Suprapubic skin (tissue), 4 donors: ENCODE measurements around the gene SLC29A1. TPM values are rescaled to one million over a fixed set of nuclear protein-coding genes. Genes with fewer than 3 reads are reported as not detected.
A peak's percentile ranks its signal among the peaks of the same experiment; 100 is the strongest.

Experiments
- DNase-seq, 2 donors: peaks; one replicate each; pipeline ENCODE4 v3.0.0-alpha.2; 2019; ENCODE audit warnings: low spot score in 2 of 2
- H3K27ac ChIP-seq: fragments of 200-600 bp; sonication (generic); one replicate; pipeline ENCODE4 v1.5.1; 2019
- H3K27me3 ChIP-seq: fragments of 200-600 bp; sonication (generic); one replicate; pipeline ENCODE4 v1.5.1; 2019
- H3K36me3 ChIP-seq: fragments of 200-600 bp; sonication (generic); one replicate; pipeline ENCODE4 v1.5.1; 2019
- H3K4me1 ChIP-seq: fragments of 200-600 bp; sonication (generic); one replicate; pipeline ENCODE4 v1.5.1; 2019
- H3K4me3 ChIP-seq: fragments of 200-600 bp; sonication (generic); one replicate; pipeline ENCODE4 v1.5.1; 2019; ENCODE audit warnings: mild to moderate bottlenecking
- H3K9me3 ChIP-seq: fragments of 200-600 bp; sonication (generic); one replicate; pipeline ENCODE4 v1.5.1; 2019
- EP300 ChIP-seq: sonication (generic); formaldehyde crosslinking; IDR thresholded peaks from one replicate; pipeline ENCODE4 v1.6.1; 2017; ENCODE audit warnings: antibody characterized with exemption
- POLR2A ChIP-seq, 2 donors: fragments of 450-650 bp; IDR thresholded peaks; one replicate each; pipeline ENCODE4 v1.6.1; 2017; ENCODE audit warnings: antibody characterized with exemption in 2 of 2, mild to moderate bottlenecking in 2 of 2, moderate library complexity in 2 of 2
- POLR2AphosphoS5 ChIP-seq, 3 donors: sonication (generic); formaldehyde crosslinking; IDR thresholded peaks; one replicate each; pipeline ENCODE4 v1.6.1; 2017; ENCODE audit warnings: antibody characterized with exemption in 3 of 3
- WGBS: methylation state at CpG from one replicate; pipeline ENCODE4 v1.1.5; 2018; 5-methylcytosine and 5-hydroxymethylcytosine counted together
- total RNA-seq, 4 donors: library from RNA; depleted of rRNA; stranded (reverse); fragments of >200 nt; gene quantifications; one replicate each; pipeline ENCODE4 v1.1.0, GENCODE V29; 2016
- TF ChIP-seq, protein P1 (sequence below), 2 donors: fragments of 200-600 bp in 1 of 2; fragments of 450-650 bp in 1 of 2; sonication (generic) in 1 of 2; IDR thresholded peaks; one replicate each; pipeline ENCODE4 v1.5.1; 2016 to 2019; ENCODE audit warnings: antibody characterized with exemption in 2 of 2, mild to moderate bottlenecking in 1 of 2, moderate library complexity in 1 of 2

The SLC29A1 gene
- total RNA-seq, 4 donors from 2014 or later: 61.7 to 133 (median 75.3) TPM

DNA sequence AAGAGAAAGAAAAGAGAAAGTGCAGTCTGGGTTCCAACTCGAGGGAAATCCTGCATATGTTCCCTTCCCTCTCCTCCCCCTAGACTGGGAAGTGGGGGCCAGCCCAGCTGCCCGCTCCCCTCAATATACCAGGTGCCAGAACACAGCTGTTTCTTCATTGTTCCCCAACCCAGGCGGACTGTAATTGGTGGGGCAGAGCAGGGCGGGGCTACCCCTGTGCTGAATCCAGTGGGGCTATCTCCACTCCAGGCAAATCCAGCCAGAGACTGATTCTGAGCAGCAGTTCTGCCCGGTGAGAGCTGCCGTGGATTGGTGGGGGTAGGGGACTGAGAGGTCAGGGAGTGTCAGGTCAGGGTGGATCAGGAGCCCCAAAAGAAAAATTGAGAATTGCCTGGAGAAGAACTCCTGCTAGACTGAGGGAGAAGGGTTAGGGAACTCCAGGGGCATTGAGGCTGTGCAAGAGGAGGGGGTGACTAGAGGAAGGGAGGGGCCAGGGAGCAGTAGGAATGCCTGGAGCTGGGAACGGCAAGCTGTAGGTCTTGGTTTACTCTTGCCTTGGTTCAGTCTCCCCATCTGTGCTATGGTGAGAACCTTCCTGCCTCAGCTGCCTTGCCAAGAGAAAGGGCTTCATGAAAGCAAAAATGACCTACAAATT lies 6.6 kb upstream of the SLC29A1 start, which contains the start of gene MYMX:
Gene MYMX (plus strand): TSS at position 250 of the 655 bp plus-strand sequence. CDS start 546 bp downstream, outside the sequence.
- peak in 1 of 2 donors; percentile 67 for DNase-seq
- Histone ChIP-seq H3K27ac (peak within 1 kb of the TSS; percentile 43), H3K9me3 (no peaks in the 10 kb centered on the region), H3K4me1 (peaks cover 52% of the 10 kb centered on the region), H3K4me3 (no peak within 1 kb of the TSS), H3K27me3 (no peaks in the 10 kb centered on the region), H3K36me3 (no peaks in the 10 kb centered on the region)
- 29% methylated on average over 7 of the region's 7 CpGs for WGBS
- TF ChIP-seq, protein P1, sequence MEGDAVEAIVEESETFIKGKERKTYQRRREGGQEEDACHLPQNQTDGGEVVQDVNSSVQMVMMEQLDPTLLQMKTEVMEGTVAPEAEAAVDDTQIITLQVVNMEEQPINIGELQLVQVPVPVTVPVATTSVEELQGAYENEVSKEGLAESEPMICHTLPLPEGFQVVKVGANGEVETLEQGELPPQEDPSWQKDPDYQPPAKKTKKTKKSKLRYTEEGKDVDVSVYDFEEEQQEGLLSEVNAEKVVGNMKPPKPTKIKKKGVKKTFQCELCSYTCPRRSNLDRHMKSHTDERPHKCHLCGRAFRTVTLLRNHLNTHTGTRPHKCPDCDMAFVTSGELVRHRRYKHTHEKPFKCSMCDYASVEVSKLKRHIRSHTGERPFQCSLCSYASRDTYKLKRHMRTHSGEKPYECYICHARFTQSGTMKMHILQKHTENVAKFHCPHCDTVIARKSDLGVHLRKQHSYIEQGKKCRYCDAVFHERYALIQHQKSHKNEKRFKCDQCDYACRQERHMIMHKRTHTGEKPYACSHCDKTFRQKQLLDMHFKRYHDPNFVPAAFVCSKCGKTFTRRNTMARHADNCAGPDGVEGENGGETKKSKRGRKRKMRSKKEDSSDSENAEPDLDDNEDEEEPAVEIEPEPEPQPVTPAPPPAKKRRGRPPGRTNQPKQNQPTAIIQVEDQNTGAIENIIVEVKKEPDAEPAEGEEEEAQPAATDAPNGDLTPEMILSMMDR (IDR thresholded peaks at IDR 0.05): no peak
- TF ChIP-seq EP300 (no peak), POLR2A (IDR thresholded peaks at IDR 0.05) (no peak), POLR2AphosphoS5 (IDR thresholded peaks at IDR 0.05) (no peak)

DNA sequence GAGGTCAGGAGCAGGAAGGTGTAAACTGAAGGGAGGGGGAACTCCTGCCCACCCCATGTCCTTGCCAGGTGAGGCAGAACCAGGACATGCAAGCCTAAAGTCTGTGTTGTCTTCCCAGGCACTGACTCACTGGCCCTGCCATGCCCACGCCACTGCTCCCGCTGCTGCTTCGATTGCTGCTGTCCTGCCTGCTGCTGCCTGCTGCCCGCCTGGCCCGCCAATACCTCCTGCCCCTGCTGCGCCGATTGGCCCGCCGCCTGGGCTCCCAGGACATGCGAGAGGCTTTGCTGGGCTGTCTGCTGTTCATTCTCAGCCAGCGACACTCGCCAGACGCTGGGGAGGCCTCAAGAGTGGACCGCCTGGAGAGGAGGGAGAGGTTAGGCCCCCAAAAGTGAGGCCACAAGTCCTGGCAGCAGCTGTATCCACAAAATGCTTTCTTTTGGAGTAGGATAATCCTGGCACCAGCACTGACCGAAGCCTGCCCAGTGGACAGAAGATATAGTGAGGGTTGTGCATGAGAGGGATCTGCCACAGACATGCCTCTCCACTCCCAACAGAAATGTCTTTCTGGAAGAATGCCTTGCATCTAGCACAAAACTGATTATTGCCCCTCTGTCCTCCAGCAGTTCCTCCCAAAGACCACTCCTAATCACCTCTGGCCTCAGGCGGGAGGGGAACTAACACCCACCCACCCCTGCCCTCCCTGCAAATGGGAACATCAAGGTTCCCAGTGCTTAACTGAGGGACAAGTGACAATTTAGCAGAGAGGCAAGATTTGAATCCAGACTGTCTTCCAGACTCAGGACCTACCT lies 5.9 kb upstream of the SLC29A1 start:
- TF ChIP-seq EP300 (no peak), POLR2AphosphoS5 (IDR thresholded peaks at IDR 0.05) (no peak)
- TF ChIP-seq, protein P1 (IDR thresholded peaks at IDR 0.05): no peak
- peaks cover 59% of the 10 kb centered on the region for H3K4me1 ChIP-seq
- H3K36me3 ChIP-seq: no peaks in the 10 kb centered on the region
- H3K4me3 ChIP-seq: no peak overlapping the region
- H3K27me3 ChIP-seq: no peaks in the 10 kb centered on the region
- peak in 1 of 2 donors; percentile 73 for DNase-seq
- H3K9me3 ChIP-seq: no peaks in the 10 kb centered on the region
- peak overlapping the region; percentile 92 for H3K27ac ChIP-seq
- WGBS: 75% methylated on average over 16 of the region's 16 CpGs

DNA sequence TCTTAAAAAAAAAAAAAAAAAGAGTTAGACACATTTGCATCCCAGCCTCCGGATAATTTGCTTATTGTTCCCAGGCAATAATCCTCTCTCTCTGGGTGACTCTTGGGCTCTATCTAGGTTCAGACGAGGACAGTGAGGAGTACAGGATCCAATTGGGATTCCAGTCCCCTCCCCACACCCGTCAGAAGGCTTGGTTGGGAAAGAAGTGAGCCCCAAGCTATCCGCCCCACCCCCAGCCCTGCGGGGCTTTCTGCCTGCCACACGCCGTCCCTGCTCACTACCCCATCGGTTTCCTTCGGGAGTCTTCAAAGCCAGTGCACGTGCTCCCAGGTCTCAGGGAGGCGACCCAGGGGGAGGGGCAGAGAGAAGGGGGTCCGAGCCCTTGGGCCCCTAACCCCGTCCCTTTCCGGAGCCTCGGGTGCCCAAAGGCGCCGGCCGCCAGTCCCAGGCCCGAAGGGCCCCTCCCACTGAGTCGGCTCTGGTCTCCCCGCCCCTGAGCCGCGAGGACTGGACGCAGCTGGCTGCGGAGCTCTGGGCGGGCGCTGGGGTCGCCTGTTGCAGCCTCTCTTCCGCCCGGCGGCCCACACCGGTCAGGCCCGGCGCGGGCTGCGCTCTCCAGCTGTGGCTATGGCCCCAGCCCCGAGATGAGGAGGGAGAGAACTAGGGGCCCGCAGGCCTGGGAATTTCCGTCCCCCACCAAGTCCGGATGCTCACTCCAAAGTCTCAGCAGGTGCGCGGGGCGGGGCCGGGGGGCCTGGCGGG lies 4.2 kb upstream of the SLC29A1 start:
- H3K4me3 ChIP-seq: peak overlapping the region; percentile 54
- no peaks in the 10 kb centered on the region for H3K36me3 ChIP-seq
- peak in 1 of 2 donors; percentile 90 for DNase-seq
- WGBS: 6% methylated on average over 11 of the region's 45 CpGs
- peak overlapping the region; percentile 92 for H3K27ac ChIP-seq
- peaks cover 76% of the 10 kb centered on the region for H3K4me1 ChIP-seq
- no peaks in the 10 kb centered on the region for H3K27me3 ChIP-seq
- no peaks in the 10 kb centered on the region for H3K9me3 ChIP-seq
- peak in 1 of 2 donors; percentile 61 for TF ChIP-seq POLR2A (IDR thresholded peaks at IDR 0.05)
- peak in 1 of 3 donors; percentile 13 for TF ChIP-seq POLR2AphosphoS5 (IDR thresholded peaks at IDR 0.05)
- no peak for TF ChIP-seq EP300

DNA sequence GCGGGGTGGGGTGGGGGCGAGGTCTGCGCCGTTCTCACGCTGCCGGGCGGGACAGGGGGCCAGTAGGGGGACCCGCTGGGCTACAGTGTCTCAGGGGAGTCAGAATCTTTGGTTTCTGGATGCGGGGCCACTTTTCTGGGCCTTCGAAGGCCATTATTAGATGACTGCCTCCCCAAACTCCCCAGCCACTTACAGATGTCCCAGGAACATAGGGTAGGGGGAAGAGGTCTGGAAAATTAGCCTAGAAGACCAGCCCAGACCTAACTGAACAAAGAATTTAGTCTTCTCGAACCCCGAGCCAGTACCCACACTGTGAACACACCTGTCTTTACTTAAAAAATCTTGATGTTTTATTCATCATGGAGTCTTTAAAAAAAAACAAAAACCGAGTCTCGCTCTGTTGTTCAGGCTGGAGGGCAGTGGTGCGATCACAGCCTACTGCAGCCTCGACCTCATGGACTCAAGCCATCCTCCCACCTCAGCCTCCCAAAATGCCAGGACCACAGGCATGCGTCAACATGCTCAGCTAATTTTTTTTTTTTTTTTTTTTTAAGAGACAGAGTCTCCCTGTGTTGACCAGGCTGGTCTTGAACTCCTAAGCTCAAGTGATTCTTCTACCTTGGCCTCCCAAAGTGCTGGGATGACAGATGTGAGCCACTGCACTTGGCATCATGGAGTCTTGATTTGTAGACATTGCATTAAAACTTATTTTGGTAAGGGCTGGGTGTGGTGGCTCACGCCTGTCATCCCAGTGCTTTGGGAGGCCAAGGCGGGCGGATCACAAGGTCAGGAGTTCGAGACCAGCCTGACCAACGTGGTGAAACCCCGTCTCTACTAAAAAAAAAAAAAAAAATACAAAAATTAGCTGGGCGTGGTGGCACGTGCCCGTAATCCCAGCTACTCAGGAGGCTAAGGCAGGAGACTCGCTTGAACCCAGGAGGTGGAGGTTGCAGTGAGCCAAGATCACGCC lies 3.3 kb upstream of the SLC29A1 start:
- peaks cover 85% of the 10 kb centered on the region for H3K4me1 ChIP-seq
- WGBS: 71% methylated on average over 20 of the region's 28 CpGs
- TF ChIP-seq POLR2AphosphoS5 (IDR thresholded peaks at IDR 0.05) (no peak), POLR2A (IDR thresholded peaks at IDR 0.05) (no peak), EP300 (no peak)
- TF ChIP-seq, protein P1 (IDR thresholded peaks at IDR 0.05): no peak
- no peaks in the 10 kb centered on the region for H3K36me3 ChIP-seq
- no peaks in the 10 kb centered on the region for H3K9me3 ChIP-seq
- H3K27me3 ChIP-seq: no peaks in the 10 kb centered on the region
- H3K27ac ChIP-seq: peak overlapping the region; percentile 92
- DNase-seq: no peak
- H3K4me3 ChIP-seq: peak overlapping the region; percentile 54

DNA sequence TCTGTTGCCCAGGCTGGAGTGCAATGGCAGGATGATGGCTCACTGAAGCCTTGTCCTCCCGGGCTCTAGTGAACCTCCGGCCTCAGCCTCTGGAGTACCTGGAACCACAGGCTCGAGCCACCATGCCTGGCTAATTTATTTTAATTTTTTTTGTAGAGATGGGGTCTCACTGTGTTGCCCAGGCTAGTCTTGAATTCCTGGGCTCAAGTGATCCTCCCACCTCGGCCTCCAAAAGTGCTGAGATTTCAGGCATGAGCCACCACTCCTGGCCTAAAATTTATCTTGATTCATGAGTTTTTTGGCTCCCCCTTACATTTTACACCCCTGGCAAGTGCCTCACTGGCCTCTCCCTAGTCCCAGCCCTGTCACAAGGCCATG lies 2.5 kb upstream of the SLC29A1 start:
- no peaks in the 10 kb centered on the region for H3K36me3 ChIP-seq
- TF ChIP-seq, protein P1 (IDR thresholded peaks at IDR 0.05): no peak
- TF ChIP-seq POLR2A (IDR thresholded peaks at IDR 0.05) (no peak), EP300 (no peak), POLR2AphosphoS5 (IDR thresholded peaks at IDR 0.05) (no peak)
- 70% methylated on average over 4 of the region's 4 CpGs for WGBS
- peaks cover 93% of the 10 kb centered on the region for H3K4me1 ChIP-seq
- no peaks in the 10 kb centered on the region for H3K27me3 ChIP-seq
- H3K4me3 ChIP-seq: no peak overlapping the region
- DNase-seq: no peak
- no peaks in the 10 kb centered on the region for H3K9me3 ChIP-seq
- H3K27ac ChIP-seq: peak overlapping the region; percentile 92
